ENCODE results near the gene ABCB8.

DNA sequence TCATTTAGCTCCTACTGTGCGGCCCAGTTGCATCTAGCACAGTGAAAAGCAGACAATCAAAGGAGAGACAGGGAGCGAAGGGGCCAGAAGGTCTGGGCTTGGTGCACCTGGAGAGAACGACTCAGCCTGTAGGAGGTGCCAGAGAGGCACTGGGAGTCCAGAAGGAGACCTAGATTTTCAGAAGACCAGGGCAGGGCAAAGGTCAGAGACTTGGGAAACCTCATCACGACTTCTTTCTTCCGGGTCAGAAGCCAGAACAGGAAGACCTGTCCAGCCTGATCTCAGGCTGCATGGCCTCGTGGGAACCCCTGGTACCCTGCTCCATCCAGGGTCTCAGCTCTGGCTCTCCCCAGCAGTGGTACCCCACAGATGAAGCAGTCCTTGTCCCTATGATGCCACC lies 63.2 kb downstream of the ABCB8 start:
- TF ChIP-seq, protein P1, sequence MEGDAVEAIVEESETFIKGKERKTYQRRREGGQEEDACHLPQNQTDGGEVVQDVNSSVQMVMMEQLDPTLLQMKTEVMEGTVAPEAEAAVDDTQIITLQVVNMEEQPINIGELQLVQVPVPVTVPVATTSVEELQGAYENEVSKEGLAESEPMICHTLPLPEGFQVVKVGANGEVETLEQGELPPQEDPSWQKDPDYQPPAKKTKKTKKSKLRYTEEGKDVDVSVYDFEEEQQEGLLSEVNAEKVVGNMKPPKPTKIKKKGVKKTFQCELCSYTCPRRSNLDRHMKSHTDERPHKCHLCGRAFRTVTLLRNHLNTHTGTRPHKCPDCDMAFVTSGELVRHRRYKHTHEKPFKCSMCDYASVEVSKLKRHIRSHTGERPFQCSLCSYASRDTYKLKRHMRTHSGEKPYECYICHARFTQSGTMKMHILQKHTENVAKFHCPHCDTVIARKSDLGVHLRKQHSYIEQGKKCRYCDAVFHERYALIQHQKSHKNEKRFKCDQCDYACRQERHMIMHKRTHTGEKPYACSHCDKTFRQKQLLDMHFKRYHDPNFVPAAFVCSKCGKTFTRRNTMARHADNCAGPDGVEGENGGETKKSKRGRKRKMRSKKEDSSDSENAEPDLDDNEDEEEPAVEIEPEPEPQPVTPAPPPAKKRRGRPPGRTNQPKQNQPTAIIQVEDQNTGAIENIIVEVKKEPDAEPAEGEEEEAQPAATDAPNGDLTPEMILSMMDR (IDR thresholded peaks at IDR 0.05) = peak in 1 of 2 donors; percentile 56
- TF ChIP-seq POLR2A (IDR thresholded peaks at IDR 0.05) = no peak
- no peak for TF ChIP-seq POLR2AphosphoS5 (IDR thresholded peaks at IDR 0.05)
- TF ChIP-seq EP300 (IDR thresholded peaks at IDR 0.05) = no peak
